ENCODE results near the gene NAPSA.
A peak's percentile ranks its signal among the peaks of the same experiment; 100 is the strongest.

NAPSA gene

DNA sequence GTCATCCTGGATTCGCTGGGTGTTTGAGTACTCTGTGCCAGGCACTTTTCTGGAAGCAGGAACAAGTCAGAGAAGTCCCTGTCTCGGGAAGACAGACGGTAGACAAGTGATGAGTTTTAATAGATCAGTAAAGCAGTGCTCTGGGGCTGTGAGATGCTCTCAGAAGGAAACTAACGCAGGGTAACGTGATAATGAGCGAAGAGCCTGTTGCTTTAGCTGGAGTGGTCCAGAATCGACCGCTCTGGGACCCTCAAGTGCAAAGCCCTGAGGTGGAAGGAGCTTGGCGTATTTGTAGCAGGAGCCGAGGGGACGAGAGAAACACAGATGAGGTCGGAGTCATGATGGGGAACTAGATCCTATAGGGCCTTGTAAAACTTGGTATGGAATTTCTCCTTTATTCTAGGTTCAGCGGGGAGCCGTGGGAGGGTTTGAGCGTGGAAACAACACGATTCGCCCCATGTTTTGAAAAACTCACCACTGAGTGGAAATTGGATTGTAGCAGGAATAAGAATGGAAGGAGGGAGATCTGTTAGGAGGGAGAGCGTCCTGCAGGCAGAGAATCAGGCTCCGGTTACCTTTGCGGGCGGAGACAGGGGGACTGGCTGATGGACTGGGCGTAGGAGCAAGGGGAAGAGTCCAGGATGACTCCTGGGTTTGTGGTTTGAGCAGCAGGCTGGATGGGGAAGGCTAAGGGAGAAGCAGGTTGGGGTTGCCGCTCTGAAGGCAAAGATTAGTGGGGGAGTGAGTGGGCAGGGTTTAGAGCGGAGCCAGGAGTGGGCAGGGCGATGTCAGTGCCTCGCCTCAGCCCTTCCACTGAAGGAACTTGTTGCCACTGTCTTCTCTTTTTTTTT is 19.5 kb upstream of the NAPSA start:
- no peak for DNase-seq (ENCODE audit: low spot score)

DNA sequence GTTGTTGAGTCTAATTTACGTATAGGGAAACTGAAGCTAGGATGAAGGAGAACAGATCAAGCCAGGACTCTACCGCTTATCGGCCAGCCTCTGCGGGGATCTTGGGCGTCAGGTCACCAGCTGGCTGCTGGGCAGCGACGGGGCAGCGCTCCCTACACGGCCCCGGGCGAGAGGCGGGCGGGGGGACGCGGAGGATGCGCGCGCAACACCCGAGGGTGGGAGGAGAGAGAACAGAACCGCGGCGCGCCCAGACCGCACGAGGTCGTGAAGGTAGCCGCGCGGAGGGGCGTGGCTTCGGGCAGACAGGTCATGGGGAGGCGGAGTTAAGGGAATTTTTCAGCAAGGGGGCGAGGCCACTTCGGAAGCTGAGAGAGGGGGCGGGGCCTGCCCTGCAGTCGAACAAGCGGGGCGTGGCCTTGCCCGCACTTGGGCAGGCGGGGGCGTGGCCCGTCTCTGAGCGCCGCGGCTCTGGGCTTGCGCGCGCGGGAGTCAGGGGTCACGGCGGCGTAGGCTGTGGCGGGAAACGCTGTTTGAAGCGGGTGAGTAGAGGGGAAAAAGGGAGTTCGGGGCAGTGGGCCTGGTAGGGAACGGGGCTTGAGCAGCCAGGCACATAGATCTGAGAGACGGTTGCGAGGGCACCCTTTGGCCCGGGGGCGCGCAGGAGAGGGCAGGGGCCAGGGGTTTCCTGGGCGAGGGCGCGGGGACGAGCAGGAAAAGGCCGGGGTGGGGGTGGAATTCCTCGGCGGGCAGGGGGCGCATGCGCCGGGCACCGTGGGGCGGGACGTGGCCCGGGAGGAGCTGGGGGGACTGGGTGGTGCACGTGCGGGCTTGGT is 18.6 kb upstream of the NAPSA start, which contains the start of gene POLD1:
TSS of gene POLD1 (plus strand) at position 496 of the 833 bp plus-strand sequence. CDS start 14,505 bp downstream, outside the sequence.
- DNase-seq (ENCODE audit: low spot score), result peak; percentile 93

DNA sequence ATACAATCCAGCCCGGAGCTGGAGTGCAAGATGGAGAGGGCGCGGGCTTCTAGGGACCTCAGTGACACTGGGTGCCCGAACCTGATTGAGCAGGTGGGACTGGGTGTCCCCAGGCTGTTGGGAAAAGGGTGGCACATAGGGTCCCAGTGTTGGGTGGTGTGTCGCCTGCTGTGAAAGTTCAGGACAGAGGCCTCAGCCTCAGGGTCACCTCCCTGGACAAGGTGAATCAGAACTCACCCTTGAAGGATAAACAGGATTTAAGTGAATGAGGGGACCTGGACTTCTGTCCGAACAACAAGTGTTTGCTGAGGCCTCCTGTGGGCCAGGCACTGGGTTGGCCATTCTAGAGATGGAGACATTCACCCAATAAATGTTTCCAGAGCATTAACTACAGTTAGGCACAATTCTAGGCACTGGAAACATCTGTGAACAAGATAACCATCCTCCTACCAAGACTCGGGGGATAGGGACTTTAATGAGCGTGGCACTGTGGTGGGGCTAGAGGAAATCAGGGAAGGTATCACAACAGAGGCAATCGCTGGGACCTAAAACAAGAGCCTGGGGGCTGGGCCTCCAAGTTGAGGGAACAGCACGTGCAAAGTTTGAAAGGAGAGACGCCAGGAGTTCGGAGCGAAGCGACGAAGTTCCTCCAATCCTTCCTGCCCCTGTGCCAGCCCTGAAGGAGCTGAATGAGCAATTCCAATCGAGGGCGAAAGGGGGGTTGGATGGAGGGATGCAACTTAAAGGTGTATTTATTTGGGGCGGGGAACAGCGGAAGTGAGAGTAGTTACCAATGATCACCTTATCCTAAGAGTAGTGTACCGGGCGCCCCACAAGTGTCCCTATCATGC is 17.8 kb upstream of the NAPSA start:
- DNase-seq (ENCODE audit: low spot score), result no peak

DNA sequence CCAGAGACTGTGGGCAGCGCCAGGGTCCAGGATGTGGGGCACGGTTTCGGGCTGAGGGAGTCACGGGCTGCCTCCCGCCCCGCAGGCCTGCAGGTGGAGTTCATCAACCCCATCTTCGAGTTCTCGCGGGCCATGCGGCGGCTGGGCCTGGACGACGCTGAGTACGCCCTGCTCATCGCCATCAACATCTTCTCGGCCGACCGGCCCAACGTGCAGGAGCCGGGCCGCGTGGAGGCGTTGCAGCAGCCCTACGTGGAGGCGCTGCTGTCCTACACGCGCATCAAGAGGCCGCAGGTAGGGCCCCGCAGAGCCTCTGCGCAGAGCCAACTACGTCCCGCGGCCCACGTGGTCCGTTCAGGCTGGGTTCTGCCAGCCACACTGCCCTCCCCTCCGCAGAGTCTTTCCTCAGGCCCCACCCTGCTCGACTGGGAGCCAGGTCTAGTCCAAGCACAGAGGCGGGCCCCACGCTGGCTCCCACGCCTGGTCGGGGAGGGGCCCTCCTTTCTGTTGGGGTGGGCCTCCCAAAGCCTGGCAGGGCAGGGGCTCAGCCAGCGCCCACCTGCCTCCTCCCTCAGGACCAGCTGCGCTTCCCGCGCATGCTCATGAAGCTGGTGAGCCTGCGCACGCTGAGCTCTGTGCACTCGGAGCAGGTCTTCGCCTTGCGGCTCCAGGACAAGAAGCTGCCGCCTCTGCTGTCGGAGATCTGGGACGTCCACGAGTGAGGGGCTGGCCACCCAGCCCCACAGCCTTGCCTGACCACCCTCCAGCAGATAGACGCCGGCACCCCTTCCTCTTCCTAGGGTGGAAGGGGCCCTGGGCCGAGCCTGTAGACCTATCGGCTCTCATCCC is 16.7 kb upstream of the NAPSA start:
- DNase-seq (ENCODE audit: low spot score), result no peak

DNA sequence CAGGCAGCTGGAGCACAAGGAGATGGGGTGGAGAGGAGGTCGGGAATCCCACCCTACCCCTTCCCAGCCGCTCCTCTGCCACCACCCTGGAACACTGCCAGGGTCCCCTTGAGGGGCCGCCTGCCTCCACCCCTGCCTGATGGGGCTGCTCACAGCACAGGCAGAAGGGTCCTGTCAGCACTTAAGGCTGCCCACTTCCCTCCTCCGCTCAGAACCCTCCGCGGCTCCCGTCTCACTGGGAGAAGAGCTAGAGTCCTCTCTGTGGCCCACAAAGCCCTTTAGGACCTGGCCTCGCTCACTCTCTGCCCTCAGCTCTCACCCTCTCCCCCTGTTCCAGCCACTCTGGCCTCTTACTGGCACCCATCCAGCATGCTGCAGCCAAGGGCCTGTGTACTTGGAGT is 15.3 kb upstream of the NAPSA start:
- DNase-seq (ENCODE audit: low spot score), result no peak

DNA sequence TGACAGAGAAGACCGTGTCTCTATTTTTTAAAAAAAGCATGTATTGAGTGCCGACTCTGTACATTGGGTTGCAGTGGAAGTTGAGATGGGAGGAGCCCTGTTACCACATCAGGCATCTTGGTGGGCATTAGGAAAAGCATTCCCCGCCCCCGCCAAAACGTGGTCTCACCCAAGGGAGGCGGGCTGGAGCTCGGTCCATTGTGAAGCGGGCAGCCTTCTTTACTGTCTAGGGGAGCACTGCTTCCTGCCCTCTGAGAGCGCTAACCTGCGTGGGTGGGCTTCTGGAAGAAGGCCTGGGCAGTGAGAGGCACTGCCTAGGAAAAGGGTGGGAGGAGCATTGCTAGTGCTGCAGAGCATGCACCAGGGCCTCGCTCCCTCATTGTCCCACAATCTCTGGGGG is 14.7 kb upstream of the NAPSA start:
- no peak for DNase-seq (ENCODE audit: low spot score)

DNA sequence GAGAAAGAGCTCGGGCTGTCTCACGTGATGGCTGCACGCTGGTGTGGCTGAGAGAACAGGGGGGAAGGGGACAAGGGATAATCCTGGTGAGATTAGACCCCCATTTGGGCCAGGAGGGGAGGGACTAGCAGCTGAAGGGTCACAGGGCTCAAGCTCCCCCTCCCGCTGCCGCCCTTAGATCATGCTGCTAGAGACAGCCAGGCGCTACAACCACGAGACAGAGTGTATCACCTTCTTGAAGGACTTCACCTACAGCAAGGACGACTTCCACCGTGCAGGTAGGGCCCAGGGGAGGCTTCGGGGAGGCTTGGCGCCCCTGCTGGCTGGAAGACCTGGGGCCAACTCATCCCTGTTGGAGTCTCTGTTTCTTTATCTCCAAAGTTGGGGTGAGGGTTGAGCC is 14.2 kb upstream of the NAPSA start:
- no peak for DNase-seq (ENCODE audit: low spot score)

DNA sequence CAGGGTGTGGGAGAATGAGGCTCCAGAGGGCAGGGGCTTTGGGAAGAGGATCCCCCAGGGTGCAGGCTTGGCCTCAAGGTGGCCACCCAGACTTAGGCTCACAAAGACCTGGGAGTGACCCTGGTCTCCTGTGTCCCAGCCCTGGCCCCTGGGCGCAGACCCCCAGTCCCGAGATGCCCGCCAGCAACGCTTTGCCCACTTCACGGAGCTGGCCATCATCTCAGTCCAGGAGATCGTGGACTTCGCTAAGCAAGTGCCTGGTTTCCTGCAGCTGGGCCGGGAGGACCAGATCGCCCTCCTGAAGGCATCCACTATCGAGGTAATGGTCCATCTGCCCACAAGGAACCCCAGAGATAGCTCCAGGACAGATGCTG is 13.4 kb upstream of the NAPSA start:
- no peak for DNase-seq (ENCODE audit: low spot score)

DNA sequence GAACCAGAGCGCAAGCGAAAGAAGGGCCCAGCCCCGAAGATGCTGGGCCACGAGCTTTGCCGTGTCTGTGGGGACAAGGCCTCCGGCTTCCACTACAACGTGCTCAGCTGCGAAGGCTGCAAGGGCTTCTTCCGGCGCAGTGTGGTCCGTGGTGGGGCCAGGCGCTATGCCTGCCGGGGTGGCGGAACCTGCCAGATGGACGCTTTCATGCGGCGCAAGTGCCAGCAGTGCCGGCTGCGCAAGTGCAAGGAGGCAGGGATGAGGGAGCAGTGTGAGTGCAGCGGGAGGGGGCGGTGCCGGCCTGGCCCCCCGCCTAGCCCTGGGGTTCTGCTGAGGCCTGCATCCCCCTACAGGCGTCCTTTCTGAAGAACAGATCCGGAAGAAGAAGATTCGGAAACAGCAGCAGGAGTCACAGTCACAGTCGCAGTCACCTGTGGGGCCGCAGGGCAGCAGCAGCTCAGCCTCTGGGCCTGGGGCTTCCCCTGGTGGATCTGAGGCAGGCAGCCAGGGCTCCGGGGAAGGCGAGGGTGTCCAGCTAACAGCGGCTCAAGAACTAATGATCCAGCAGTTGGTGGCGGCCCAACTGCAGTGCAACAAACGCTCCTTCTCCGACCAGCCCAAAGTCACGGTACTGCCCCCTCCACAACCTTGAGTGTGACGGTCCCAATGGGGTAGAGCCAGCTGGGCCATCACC is 12.9 kb upstream of the NAPSA start:
- no peak for DNase-seq (ENCODE audit: low spot score)

DNA sequence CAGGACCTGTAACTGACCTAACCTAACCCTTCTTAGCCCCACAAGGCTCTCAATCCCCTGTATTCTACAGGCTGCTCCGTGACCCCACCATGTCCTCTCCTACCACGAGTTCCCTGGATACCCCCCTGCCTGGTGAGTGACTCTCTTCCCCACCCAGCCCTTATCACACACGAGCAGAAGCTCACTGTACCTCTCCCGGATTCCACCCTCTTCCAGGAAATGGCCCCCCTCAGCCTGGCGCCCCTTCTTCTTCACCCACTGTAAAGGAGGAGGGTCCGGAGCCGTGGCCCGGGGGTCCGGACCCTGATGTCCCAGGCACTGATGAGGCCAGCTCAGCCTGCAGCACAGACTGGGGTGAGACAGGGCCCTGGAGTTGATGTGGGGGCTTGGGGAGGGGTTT is 12.1 kb upstream of the NAPSA start:
- no peak for DNase-seq (ENCODE audit: low spot score)

DNA sequence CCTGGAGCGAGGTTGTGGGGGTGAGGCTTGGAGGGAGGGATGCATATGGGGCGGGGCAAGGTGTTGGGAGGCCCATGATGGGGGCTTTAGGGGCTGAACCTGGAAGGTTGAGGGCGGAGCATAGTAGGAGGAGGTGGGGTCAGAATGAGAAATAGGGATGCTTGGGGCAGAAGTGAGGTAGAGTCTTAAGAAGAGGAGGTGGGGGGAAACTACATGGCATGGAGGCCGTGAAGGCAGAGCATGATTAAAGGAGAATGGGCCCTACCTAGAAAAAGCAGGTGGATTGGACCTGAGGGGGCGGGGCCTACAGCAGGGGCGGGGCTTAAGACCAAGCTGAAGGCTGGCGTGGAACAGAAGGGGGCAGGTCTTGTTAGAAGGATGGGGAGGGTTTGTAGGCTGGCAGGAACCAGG is 11.6 kb upstream of the NAPSA start:
- no peak for DNase-seq (ENCODE audit: low spot score)

DNA sequence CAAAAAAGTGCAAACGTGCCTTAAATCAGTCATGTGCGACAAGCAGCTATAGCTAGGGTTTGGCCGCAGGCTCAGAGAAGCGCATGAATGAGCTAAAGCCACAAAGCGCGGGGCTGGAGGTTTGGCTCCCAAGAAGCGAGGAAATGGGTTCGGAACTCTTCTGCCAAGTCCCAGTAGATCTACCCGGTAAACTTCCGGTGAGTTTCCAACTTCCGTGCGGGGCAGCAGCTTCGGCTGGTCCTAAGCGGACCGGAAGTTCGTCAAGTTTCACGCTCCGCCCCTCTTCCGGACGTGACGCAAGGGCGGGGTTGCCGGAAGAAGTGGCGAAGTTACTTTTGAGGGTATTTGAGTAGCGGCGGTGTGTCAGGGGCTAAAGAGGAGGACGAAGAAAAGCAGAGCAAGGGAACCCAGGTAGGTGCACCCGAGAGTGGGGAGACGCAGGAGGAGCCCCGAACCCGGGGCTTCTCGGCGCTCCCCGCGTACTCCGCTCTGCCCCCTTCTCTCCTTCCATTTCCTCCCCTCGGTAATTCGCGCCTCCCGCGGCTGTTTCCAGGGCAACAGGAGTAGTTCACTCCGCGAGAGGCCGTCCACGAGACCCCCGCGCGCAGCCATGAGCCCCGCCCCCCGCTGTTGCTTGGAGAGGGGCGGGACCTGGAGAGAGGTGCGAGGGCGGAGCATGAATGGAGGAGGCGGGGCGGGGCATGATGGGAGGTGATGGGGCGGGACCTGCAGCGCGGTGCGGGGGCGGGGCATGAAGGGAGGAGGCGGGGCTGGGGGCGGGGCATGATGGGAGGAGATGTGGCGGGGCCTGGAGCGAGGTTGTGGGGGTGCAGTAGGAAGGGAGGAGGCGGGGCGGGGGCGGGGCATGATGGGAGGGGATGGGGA is 11.0 kb upstream of the NAPSA start, which contains the start of gene NR1H2:
TSS of gene NR1H2 (plus strand) at position 292 of the 885 bp plus-strand sequence. CDS start 1,149 bp downstream, outside the sequence.
- peak; percentile 98 for DNase-seq (ENCODE audit: low spot score)

DNA sequence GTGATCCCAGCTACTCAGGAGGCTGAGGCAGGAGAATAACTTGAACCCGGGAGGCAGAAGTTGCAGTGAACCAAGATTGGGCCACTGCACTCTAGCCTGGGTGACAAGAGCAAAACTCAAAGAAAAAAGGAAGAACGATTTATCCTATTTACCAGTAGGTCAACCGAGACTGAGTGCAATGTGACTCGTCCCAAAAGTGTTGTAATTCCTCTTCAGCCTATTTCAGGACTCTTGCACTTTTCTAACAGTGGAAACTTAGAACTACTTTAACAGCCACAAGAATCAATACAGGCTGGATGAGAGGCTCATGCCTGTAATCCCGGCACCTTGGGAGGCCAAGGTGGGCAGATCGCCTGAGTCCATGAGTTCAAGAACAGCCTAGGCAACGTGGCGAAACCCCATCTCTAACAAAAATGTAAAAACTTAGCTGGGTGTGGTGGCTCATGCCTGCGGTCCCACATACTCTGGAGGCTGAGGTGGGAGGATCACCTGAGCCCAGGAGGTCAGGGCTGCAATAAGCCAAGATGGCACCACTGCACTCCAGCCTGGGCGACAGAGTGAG is 6.6 kb upstream of the NAPSA start:
- DNase-seq (ENCODE audit: low spot score), result no peak

DNA sequence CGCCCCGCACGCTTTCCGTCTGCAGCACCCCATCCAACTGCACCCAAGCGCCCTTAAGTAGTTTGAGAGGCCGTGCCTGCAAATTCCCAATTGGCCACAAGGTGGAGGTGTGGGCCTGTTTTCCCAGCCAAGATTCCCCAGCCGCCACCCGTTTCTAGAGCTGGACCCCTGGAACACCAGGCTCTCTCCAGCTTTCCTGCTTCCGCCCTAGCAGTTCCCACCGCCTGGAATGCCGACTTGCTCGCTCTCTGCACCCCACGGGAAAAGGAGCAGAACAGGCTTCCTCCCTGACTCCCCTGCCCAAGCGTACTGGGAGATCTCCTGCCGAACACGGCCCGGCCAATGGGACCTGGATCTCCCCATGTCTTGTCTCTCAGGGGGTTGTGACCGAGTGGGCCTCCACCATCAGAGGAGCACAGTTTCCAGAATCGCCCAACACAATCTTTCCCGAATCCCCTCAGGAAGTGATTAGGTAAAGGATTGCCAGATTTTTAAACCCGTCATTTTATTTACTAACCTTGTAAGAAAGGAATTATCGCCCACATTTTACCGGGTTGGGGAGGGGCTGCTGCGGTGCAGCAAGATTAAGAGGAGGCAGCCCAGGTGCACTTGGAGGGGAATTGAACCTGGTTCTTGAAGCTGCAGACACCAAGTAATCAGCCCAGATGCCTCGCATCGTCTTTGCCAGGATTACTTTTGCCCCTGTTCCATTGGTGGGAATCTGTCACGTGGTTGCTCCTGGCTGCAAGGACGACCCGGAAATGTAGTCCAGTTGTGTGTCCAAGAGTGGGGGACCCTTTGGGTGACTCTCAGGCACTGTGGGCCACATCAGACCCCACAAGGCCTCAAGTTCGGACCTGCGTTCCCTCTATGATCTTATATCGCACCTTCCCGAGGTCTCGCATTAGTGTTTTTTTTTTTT is 3.5 kb upstream of the NAPSA start:
- peak; percentile 90 for DNase-seq (ENCODE audit: low spot score)

DNA sequence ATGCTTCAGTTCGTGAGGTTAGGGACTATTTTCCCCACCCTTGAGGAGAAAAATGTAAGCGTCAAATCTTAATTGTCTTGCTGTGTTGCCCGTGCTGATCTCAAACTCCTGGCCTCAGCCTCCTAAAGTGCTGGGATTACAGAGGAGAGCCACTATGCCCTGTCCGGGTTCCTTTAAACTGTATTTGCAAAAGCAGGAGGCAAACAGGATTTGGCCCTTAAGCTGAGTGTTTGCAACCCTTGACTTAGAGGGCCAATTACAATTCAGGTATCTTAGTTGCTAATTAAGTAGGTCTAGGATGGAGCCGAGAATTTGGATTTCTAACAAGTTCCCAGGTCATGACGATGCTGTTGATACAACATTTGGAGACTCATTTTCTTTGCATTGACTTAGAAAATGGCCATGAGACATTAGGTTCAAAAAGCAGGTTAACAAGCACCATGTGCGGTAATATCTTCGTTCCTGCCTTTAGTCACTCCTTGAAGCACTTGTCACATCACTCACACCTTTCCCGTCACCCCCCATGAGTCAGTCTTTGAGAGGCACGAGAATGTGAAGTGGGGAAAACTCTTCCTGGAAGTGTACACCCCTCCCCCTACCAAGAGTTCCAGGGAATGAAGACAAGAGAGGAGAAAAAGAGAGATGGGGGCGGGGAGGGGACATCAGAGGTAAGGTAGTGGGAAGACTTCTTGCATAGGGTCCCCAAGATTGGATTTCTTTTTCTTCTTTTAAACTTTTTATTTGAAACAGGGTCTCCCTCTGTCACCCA is 2.6 kb downstream of the NAPSA start:
- no peak for DNase-seq (ENCODE audit: low spot score)

DNA sequence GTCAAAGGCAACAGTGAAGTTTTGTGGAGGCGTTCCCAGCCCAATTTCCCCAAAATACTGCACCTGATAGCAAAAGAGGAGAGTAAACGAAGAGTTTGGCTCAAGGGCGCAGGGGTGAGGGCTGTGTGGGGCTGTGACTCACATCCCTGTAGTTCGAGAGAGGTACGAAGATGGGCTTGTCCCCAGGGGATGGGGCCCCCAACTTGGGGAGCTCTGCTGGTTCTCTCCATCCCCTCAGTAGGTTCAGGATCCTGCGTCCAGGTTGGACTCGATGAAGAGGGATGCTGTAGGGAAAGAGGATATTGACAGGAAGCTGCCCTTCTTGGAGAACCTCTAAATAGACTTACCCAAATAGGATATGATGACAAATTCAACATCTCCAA is 3.4 kb downstream of the NAPSA start:
- no peak for DNase-seq (ENCODE audit: low spot score)

DNA sequence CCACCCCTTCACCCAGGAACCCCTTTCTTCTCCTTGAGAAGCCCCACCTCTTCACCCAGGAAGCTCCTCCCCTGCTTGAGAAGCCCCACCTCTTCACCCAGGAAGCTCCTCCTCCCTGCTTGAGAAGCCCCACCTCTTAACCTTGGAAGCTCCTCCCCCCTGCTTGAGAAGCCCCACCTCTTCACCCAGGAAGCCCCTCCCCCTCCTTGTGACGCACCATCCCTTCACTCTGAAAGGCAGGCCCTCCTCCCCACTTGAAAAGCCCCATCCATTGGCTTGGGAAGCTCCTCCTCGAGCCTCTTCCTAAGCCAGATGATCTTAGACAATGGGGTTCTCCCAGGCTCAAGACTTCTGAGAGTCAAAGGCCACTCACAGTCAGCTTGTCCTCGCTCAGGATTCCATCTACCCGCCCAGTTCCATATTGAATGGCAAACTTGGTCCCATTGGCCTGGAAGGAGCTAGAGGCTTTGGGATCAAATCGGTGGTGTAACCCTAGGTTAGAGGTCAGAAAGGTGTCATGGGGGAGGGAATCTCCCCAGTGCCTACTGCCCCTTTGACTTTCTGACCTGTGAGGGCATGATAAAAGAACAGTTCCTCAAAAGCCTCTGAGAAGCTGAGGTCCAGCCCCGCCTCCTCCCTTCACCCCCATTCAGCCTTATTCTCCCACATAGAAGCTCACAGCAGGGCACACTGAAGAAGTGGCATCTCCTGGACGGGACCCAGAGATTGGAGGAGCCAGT is 4.0 kb downstream of the NAPSA start:
- DNase-seq (ENCODE audit: low spot score), result no peak
